NCI-H2171 (cell line): ENCODE data around the gene TSHZ2.
"Not testable (repeated sequence)": the region's sequence is repeated elsewhere in the genome, so short reads cannot be mapped to it uniquely, and the experiment has no call there.

Source experiments
- DNase-seq: peaks from one replicate; lab custom pipeline; 2025; lab: John Stamatoyannopoulos, UW

TSHZ2 gene

DNA sequence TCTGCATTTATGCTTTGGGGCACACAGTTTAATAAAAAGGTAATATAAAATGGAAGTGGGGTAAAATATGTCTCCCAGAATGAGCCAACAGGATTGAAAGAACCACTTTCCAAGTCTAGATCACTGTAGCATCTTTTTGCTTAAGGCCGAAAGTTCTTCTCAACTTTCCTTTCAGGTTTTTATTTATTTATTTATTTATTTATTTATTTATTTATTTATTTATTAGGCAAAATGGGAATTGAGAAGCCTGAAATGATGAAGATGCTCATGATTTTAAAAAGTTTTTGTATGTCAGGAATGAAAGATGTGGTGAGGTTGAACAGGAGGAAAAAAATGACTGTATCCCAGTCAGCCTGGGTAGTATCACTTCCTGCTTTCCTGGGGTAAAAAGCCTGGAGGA lies 24.0 kb downstream of the TSHZ2 start:
- no peak for DNase-seq

DNA sequence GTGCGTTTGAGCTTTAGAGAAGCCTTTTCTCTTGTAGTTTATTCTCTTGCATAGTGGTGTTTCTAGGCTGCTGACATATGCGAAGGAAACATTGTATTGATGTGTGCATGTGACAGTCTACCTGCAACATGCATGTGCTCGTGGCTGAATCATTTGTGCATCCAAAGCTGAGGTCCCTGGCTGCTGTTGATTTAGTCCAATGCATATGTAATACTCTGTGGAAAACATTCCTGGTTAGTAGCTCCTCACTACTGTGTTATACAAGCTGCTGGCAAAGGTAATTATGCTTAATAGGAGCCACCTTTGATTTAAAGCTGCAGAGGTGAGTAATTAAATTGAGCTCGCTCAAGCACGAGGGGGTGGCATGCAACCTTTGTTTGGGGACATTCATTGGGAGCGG lies 24.5 kb downstream of the TSHZ2 start:
- DNase-seq, result no peak

DNA sequence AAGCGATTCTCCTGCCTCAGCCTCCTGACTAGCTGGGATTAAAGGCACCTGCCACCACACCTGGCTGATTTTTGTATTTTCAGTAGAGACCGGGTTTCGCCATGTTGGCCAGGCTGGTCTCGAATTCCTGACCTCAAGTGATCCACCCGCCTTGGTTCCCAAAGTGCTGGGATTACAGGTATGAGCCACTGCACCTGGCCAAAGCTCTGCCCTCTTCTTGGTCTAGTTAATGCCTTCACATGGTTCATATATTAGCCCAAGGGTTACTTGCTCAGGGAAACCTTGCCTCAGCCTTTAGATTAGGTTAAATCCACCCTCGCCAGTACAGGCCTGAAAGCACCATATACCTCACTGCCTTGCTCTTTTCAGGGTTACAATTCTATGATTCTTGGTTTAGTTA lies 26.1 kb downstream of the TSHZ2 start:
- no peak for DNase-seq

DNA sequence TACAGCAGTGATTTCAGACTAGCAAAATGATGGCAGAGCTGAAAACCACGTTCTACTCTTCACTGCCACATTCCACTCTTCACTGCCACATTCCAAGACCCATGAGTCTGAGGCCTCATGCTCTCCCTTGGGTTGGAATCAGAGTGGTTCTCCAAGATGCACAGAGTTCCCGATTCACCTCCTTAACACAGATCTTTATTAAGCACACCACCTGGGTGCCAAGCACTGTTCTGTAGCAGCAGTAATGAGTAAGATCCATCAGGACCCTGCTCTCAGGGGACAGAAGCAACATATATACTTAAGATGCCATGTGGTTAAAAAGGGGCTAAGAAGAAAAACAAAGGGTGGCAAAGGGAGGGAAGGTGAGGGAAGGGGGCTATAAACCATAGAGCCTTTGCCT lies 26.9 kb downstream of the TSHZ2 start:
- DNase-seq, result no peak

DNA sequence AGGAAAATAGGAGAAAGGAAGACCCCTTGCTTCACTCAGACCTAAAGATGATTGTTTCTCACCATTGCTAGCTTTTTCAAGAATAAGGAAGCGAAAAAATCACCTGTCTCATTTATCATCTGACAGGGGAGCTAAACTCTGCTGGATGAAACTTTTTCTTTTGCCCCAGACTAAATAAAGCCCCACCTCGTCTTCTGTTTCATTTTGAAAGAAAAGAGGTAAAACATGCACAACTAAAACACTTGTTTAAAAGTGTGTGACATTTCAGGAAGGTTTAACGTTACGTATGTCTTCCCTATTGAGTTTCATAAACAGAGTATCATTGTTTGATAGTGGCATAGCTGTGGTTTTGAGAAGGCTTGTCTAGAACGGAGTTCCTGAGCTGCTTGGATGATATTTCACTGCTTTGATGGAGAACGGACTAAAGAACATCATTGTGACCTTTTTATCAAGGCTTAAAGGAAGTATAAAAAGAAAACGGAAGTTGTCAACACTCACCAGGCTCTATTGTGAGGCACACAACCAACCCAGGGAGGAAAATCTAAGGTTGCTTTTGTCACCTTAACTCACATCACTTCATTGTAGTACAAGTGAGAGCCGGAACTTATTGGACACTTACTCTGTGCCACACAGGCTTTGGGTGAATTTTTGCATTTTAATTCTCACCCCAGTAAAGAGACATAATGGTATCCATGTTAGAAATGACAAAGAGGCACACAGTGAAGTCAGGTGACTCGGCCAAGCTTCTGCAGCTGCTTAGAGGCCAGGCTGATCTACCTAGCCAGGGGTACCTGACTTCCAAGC lies 29.5 kb downstream of the TSHZ2 start:
- no peak for DNase-seq

DNA sequence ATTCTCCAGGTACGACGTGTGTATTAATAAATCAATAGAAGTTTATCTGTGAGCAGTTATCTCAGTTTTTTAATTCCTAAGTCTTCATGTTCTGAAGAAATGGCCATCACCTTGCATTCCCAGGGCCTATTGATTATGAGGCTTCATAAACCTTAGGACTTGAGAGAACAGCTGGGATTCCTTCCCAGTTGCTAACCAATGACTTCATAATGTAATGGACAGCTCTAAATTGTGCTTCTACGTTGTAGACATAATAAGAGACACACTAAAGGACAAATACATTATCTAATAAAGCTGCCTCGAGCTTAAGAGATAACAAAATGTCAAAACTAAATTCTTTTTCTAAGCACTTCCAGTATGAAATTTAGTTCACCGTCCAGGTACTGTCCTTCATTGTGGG lies 30.6 kb downstream of the TSHZ2 start:
- no peak for DNase-seq

DNA sequence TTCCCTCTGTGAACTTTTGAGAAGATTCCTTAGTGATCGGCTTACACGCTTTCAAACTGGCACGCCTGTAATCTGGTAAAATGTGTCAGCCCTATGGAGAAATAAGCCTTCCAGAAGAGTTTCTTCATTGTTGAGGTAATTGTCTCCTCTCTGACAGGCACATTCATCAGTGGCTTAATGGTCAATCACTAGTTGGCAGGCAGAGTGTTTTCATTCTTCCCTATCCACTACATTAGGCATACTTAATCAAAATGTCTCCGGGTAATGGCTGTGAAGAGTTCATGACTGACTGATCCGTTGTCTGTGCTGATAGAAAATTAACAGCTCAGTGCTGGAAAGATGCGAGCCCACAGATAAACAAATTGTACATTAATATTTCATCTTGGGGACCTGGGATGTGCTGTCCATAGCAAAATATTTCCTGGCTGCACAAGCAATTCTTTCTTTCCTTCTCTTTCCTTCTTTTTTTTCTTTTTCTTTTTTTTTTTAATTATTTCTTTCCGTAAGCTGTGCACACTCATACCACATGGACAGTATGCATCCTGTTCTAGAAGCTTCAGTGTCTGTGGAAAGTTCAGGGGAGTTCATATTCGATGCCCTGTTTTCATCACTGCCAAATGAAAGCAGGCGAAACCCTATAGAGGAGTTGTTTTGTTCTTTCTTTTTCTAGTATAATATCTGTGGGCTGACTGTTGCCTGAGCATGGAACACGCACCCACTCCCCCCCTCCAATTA lies 31.4 kb downstream of the TSHZ2 start:
- DNase-seq, result no peak

DNA sequence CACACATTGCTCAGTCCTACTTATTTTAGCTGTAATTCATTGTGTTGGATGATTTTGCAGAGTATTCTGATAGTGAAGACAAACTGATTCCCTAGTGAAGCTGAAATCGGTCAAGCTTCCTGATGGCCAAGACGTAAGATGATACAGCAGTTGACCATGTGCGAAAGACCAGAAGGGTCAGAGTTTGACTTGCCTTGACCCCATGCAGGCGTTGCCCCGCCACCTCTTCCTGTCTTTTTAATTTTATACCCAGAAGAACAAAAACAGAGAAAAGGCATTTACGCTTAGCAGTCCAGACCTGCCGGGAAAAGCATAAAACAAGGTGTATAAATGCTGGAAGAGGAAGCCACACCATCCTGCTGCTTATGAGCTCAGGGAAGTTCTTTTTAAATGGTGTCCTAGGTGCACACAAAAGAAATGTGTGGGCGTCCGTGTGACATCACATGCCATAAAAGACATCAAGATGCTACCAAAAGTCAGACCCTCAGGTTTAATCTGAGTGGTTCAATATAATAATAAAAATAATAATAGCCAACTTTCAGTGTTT lies 32.2 kb downstream of the TSHZ2 start:
- no peak for DNase-seq

DNA sequence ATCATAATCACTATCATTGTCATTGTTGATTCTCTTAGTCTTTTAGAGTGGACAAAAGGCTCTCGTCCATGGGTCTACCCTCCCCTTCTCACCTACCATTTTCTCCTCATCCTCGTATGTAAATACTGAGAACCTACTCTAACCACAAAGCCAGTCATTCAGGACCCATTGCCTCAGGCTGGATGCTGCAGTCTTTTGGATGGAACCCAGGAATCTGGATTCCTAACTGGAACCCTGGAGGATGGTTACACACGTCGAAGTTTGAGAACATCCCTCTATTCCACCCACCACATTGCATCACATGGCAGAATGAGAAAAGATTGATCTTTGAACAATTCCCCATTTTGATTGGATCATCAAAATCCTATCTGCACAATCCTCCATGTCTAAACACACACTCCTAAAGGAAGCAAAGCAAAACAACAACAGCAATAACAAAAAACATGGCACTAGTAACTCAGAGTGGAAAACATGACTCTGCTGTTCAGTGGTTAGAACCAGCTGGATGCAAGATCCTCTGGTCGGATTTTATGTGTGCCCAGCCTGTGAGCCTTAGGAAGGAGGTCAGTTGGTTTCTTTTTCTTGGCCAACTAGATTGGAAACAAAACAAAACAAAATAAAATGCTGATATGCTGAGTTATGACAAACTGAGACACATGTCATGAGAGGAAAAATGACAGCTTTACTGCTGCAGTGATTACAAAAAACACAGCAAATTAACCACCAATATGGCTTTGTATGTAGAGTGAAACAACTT lies 38.0 kb downstream of the TSHZ2 start:
- no peak for DNase-seq

DNA sequence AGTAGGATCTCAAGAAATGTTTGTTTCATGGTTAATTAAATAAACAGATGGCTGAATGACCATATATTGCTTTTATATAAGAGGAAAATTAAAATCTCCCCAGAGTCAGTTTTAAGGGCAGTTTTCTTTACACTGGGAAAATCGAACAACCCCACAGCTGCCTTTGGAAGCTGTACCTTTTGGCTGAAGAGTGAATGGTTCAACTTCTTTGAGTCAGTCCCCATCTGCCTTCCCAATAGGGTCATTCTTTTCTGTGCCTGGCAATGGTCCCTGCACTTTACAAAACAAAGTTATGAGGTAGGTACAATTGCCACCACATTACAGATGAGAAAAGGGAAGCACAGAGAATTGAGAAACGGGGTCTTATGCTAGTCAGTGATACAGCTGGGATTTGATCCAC lies 39.5 kb downstream of the TSHZ2 start:
- no peak for DNase-seq

DNA sequence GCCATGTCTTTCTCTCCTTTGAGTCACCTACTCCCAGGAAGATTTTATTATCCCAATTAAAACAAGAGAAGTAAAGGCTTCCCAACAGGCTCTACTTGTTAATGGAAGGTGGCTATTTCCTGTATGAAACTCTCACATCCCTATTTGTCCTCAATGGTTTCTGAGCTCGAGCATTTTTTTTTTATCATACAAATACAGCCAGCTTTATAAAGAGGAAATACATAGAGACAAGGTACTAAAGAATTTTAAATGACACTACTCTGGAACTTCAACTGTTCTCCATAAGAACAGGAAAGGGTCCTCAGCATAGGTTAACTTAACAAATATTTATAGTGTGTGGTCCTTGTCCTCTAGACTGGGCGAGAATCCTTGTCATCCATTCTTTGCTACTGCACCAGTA lies 41.0 kb downstream of the TSHZ2 start:
- no peak for DNase-seq

DNA sequence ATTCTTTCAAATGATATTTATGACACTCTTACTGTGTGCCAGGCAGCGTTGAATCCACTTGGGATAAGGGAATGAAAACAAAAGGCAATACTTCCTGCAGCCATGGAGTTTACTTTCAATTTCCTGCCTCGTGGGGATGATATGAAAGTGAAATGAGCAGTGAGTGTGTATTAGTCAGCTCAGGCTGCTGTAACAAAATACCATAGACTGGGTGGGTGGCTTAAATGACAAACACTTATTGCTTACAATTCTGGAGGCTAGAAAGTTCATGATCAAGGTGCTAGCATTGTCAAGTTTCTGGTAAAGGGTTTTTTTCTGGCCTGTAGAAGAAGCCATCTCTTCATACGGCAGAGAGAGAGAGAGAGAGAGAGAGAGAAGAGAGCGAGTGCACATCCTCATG lies 41.7 kb downstream of the TSHZ2 start:
- DNase-seq, result no peak

DNA sequence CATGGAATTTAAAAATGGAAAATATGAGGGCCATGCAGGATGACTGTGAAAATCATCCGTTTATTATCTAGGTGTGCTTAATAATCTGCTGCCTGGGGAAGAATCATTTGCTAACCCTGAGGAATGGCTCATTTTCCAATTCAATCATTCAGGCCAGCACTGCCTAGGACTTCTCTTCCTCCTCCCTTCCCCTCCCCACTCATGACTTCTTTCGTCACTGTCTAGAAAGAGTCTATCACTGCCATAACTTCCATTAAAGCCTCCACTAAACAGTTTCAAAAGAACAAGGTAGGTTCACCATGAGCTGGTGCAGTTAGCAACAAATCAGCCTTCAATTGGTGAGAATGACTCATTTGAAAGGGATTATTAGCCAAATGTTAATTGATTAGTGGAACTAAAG lies 43.9 kb downstream of the TSHZ2 start:
- no peak for DNase-seq

DNA sequence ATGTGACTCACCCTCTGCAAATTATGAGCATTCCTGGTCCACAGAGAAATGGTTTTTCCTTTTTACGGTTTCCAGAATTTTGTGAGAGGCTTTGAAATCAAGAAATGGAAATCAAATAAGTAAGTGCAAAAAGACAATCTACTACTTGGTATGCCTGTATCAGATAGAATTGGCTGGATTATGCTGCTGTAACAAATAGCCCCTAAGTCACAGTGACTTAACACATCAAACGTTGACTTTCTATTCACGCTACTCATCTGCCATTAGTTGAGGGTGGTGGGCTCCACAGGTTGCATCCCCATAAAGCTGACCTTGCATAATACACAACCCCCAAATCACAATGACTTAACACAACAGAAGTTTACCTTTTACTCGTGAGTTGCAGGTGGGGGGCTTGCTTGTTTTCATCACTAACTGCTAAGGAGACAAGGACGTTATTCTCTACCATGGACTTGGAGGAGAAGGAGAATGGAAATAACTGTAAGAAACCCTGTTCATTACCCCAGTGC lies 44.4 kb downstream of the TSHZ2 start:
- no peak for DNase-seq

DNA sequence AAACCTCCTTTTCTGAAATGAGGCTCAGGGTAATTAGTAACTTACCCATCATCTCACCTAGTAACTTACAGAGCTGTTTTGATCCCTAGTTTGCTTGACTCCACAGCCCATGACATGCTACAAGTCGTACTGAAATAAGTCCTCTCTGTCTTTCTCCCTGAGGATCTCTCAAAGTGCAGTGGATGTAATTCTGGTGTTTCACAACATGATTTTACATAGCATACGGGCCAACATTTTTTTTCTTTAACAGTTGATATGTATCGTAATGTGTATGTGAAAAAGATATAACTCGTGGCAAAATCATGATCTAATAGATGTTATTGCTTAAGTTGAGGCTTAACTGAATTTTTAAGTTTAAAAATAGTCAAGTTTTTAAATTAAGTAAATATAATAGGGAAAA lies 45.0 kb downstream of the TSHZ2 start:
- no peak for DNase-seq

DNA sequence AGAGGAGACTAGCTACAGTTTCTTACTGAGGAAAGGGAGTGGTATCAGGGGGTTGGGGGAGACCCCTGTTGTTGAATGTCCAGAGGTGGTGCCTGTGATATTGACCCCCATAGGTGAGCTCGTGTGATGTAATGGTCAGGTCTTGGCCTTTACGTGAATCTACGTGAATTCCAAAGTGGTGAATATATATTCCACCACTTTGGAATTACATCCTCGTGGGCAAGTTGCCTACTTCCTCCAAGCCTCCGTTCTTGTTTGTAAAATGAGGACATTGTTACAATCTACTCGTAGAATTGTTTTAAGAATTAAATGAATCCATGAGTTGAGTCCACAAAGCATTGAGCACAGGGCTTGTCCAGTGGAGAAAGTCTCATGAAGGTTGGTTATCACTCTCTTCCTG lies 47.3 kb downstream of the TSHZ2 start:
- DNase-seq, result no peak

DNA sequence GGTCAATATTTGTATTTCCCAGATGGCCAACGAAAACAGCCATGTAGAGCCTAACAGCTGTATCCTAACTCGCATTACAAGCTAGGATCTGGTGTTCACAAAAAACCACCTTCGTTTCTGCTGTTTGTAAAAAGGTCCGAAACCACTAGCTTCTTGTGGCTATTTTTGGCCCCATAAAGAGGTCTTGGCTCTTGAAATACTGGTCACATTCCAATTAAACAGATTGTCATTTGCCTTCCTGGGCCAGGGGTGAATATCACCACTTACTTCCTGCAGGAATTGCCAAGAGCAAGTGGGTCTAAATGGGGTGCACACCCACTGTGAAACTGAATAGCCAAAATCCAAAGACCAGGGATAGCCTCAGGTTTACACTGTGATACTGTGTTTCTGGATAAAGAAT lies 48.2 kb downstream of the TSHZ2 start:
- DNase-seq, result no peak

DNA sequence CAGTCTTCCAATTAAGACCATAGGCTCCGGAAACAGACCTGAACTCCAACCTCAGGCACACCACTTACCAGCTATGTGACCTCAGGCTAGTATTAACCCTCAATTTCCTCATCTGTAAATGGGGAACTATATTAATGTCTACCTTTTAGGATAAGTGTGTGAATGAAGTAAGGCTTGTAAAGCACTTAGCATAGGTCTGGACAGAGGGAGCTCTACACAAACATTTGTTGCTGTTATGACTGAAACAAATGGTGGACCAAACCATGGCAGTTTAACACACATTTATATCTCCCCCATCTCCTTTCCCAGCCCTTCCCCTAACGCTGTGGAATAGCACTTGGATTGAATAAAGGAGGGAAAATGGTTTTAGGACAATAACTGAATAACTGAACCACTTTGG lies 48.7 kb downstream of the TSHZ2 start:
- no peak for DNase-seq

DNA sequence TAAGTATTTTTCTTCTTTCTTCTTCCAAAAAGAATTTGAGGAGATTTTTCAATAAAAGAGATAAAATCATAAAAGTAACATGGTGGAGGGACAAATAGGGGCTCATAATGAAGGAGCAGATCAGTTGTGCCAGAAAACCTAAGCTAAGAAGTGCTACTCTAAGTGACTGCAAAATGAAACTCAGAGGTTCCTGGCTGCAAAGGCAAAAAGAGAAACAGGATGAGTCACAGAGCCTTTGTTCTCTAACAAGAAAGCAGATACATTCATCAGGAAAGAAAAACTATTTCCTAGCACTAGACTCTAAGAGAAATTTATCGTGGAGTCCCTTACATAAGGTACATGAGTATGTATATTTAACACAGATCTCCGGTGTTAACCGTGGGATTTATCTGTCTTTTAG lies 49.8 kb downstream of the TSHZ2 start:
- DNase-seq, result no peak

DNA sequence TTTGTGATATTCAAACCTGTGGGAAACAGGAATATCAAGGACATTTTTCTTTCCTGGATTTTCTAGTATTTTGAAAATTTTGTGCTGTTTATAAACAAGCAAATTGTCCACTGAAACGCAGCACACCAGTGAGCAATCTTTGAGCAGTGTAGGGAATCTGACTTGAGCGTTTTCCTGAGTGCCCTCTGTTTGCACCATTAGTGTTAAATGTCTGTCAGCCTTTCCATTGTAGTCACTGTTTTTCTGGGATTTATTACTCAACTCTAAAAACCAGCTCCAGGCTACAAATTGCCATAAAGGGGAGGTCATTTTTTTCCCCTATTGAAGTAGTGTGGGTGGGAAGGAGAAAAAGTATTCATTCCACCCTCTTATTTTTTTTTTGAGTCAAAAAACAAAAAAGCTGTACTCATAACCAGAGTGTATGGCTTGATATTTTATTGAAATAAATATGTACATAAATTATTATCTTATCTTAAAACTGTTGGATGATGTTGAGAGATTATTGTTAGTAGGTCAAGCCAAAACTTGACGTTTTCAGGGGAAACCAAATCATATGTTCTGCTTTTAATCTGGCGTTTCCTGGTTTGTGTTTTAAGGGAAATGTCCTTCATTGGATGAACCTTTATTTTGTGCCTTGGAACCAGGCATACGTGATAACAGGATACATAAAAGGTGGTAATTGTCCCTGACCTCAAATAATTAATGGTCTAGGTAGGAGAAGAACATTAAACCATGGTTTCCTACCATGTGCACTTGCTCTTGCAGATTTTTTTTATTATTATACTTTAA lies 51.8 kb downstream of the TSHZ2 start:
- DNase-seq, result no peak

DNA sequence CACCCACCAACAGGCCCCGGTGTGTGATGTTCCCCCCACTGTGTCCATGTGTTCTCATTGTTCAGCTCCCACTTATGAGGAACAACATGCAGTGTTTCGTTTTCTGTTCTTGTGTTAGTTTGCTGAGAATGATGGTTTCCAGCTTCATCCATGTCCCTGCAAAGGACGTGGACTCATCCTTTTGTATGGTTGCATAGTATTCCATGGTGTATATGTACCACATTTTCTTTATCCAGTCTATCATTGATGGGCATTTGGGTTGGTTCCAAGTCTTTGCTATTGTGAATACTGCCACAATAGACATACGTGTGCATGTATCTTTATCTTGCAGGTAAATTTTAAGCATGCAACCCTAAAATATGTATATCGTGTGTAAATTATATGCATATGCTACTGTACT lies 52.5 kb downstream of the TSHZ2 start:
- not testable (repeated sequence) for DNase-seq

DNA sequence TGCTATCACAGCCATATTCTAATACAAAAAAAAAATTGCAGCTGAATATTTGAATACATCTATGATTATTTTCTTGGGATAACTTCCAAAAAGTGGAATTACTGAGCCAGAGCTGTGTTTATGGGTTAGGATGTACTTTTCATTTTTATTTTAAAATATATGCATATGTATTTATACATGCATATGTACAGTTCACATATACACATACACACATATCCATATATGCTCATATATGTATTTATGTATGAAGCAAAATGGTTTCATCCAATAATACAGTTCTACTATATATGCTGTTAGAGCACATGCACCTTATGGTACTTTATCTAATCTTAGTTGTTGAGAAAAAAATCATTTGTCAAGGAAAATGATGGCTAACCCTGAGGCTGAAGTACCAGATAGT lies 54.9 kb downstream of the TSHZ2 start:
- no peak for DNase-seq
